Measurements from ENCODE around the gene FTO. TPM values are rescaled to one million over a fixed set of nuclear protein-coding genes. Genes with fewer than 3 reads are reported as not detected.

Gene FTO
- total and polyA plus RNA-seq, 2 of the 8 experiments (the other 6 are each of a cell fraction or from before 2014, with no cell fraction given): 34.5 to 59.8 TPM

DNA sequence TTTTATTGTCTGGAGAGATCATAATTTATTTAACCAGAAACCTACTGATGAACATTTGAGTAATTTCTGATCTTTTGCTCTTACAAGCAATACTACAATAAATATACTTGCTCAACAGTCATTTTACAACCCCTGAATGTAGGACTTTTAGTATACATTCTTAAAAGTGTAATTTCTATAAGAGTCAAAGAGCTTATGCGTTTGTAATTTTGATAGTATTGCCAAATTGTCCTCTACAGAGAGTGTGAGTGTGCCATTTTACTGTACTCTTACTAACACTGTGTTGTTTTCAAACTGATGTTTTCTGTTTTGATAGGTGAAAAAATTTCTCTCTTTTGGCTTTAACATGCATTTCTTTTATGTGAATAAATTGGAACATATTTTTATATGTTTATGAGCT, 139.1 kb downstream of the FTO start (continued):
- TF ChIP-seq CHD7 (IDR thresholded peaks at IDR 0.05; ENCODE audit: insufficient replicate concordance, low read length) (no peak), HDAC6 (IDR thresholded peaks at IDR 0.05; ENCODE audit: low read depth, low read length) (no peak), NANOG (IDR thresholded peaks at IDR 0.05; ENCODE audit: insufficient read depth, low read depth, low read length, poor library complexity, severe bottlenecking) (no peak), BACH1 (IDR thresholded peaks at IDR 0.05; ENCODE audit: low read length) (no peak), TBP (IDR thresholded peaks at IDR 0.05; ENCODE audit: low read depth, low read length) (no peak), RAD21 (IDR thresholded peaks at IDR 0.05 in 1 of 2, conservative IDR thresholded peaks at IDR 0.05 in 1 of 2; ENCODE audit: low read depth in 2 of 2, low read length in 2 of 2) (no peak), KDM5A (IDR thresholded peaks at IDR 0.05; ENCODE audit: low read length) (no peak), KDM4A (IDR thresholded peaks at IDR 0.05; ENCODE audit: low read depth, low read length, severe bottlenecking) (no peak), GABPA (IDR thresholded peaks at IDR 0.05; ENCODE audit: borderline replicate concordance, insufficient read depth, low read length) (no peak)

Data from H1 (cell line).